GM12865 (cell line): ENCODE measurements around the gene CPNE6.
A peak's percentile ranks its signal among the peaks of the same experiment; 100 is the strongest.
"Not testable (repeated sequence)": the region's sequence is repeated elsewhere in the genome, so short reads cannot be mapped to it uniquely, and the experiment has no call there.

ENCODE experiments used
- DNase-seq: peaks from one replicate; pipeline ENCODE4 v3.0.0; 2010; ENCODE audit warnings: low read depth
- H3K4me3 ChIP-seq: 2 replicates; pipeline ENCODE4 v1.5.1; 2011; ENCODE audit warnings: mild to moderate bottlenecking, low read depth, low read length, control low read depth
- TF ChIP-seq, protein P1 (sequence below): IDR thresholded peaks from 2 replicates; pipeline ENCODE4 v1.5.1; 2011; ENCODE audit warnings: low read length, control low read depth, low read depth, inconsistent platforms; ENCODE audit not compliant: insufficient read depth; ENCODE audit errors: missing control alignments

CPNE6 gene

DNA sequence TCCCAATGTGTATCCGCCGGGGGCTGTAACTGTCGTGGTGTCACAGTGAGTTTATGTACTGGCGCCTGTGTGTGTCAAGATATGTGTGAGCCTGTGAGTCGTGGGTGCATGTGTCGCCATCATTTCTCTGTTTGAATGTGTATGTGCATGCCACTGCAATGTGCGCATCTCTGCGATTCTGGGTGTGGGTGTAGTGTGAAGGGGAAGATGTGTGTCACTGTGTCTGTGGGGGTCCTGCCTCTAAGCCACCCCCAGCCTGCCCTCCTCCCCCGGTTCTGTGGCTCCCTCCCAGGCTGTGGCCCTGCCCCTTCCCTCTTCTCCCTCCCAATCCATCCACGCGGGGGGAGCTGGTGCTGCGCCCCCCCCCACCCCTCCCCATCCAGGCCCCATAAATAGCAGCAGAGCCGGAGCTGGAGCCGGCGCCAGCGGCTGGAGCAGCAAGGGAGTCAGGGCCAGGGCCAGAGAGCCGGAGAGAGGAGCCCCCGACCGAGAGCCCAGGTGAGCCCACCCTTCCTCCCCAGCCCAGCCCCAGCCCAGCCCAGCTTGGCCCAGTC lies at the start of gene CPNE6:
Gene CPNE6 (plus strand): TSS at position 419 of the 554 bp plus-strand sequence. CDS start 1,375 bp downstream, outside the sequence.
- no peak within 1 kb of the TSS for H3K4me3 ChIP-seq
- TF ChIP-seq, protein P1, sequence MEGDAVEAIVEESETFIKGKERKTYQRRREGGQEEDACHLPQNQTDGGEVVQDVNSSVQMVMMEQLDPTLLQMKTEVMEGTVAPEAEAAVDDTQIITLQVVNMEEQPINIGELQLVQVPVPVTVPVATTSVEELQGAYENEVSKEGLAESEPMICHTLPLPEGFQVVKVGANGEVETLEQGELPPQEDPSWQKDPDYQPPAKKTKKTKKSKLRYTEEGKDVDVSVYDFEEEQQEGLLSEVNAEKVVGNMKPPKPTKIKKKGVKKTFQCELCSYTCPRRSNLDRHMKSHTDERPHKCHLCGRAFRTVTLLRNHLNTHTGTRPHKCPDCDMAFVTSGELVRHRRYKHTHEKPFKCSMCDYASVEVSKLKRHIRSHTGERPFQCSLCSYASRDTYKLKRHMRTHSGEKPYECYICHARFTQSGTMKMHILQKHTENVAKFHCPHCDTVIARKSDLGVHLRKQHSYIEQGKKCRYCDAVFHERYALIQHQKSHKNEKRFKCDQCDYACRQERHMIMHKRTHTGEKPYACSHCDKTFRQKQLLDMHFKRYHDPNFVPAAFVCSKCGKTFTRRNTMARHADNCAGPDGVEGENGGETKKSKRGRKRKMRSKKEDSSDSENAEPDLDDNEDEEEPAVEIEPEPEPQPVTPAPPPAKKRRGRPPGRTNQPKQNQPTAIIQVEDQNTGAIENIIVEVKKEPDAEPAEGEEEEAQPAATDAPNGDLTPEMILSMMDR: no peak
- no peak for DNase-seq

DNA sequence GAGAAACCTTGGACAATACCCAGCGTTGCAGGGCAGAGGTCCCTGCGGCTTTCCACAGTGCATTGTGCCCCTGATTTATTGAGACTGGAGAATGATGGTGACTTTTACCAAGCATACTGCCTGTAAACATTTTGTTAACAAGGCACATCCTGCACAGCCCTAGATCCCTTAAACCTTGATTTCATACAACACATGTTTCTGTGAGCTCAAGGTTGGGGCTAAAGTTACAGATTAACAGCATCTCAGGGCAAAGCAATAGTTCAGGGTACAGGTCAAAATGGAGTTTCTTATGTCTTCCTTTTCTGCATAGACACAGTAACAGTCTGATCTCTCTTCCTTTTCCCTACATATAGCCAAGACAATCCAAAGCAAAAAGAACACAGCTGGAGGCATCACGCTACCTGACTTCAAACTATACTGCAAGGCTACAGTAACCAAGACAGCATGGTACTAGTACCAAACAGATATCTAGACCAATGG lies 46.4 kb upstream of the CPNE6 start:
- DNase-seq, H3K4me3 ChIP-seq: not testable (repeated sequence)

DNA sequence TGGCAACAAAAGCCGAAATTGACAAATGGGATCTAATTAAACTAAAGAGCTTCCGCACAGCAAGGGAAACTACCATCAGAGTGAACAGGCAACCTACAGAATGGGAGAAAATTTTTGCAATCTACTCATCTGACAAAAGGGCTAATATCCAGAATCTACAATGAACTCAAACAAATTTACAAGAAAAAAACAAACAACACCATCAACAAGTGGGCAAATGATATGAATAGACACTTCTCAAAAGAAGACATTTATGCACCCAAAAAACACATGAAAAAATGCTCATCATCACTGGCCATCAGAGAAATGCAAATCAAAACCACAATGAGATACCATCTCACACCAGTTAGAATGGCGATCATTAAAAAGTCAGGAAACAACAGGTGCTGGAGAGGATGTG lies 41.7 kb upstream of the CPNE6 start:
- not testable (repeated sequence) for DNase-seq, H3K4me3 ChIP-seq

DNA sequence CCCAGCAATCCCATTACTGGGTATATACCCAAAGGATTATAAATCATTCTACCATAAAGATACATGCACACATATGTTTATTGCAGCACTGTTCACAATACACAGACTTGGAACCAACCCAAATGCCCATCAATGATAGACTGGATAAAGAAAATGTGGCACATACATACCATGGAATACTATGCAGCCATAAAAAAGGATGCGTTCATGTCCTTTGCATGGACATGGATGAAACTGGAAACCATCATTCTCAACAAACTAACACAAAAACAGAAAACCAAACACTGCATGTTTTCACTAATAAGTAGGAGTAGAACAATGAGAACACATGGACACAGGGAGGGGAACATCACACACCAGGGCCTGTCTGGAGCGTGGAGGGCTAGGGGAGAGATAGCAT lies 40.0 kb upstream of the CPNE6 start:
- not testable (repeated sequence) for DNase-seq, H3K4me3 ChIP-seq

DNA sequence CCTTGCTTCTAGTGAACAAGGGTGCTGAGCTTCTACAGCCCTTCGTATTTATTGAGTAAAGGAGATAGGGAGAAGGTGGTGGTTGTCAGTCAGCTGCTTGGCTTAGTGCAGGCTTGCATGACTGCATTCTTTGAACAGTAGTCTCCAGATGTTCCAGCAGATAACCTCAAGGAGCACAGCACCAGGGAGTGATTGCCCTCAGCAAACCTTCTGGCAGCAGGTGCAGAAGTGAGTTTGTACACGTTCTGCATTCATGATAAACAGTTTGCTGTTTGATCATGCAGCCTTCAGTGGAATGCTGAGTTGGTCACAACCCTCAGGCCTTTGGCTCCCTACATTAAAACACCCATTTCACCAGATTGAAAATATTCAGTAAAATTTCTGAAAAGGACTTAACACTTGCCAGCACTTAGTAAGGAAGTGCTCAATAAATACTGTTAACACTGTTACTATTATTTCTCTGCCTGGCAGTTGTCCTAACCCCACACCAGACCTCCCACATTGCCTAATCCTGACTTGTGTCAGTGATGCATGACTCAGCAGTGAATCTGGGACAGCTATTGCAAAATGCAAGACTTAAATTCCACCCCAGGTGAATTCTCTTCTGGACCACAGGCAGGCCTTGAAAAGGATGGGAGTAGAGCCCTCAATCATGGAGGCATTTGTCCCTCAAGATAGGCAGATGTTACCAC lies 38.5 kb upstream of the CPNE6 start:
- TF ChIP-seq, protein P1: no peak
- no peak overlapping the region for H3K4me3 ChIP-seq
- DNase-seq: no peak

DNA sequence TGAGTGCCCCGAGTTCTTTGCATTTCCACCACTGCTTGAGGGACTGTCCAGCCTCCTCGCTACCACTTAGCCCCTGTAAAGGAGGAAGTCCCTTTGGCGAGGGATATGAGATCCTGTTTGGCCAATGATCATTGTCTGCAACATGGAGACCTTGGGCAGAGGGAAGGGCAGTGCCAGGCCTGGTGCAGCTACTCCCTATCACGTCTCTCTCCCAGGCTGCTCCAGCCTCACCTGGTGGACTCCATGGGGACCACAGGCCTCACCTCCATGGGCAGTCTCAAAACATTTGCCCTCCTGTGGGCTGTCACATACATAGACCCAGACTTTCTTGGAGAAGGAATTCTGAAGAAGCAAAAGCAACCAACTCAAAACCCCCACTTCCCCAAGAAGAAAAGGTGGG lies 35.6 kb upstream of the CPNE6 start:
- H3K4me3 ChIP-seq: peak overlapping the region; percentile 76
- not testable (repeated sequence) for DNase-seq

DNA sequence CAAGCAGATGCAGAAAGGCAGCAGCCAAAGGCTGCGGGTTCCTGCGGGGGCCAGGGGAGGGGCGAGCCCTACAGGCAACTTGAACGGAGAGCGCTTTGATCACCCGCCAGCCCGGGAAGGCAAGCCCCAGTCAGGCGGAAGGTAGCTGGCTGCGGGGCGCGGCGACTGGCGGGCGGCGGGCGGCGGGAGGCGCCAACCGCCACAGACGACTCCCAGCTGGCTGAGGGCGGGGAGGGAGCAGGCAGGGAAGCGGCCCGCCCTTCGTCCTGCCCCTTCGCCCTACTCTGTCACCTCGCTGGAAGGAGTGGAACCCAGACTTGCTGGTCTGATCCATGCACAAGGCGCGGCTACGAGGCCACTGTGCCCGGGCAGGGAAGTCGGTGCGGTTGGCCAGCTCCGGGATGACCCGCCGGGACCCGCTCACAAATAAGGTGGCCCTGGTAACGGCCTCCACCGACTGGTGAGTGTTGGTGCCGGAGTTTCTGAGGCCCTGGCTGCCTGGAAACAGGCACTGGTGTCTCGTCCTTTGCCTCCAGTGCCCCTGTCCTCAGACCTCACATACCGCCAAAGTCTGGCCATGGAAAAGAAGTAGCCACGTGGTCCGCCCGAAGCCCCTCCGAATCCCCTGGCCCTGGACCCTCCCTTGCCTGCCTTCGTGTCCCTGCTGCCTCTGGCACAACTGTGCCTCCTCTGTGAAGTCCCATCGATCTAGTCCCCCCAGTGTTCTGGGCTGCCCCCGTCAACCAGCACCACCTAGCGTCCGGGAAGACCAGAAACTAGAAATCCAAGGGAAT lies 35.0 kb upstream of the CPNE6 start:
- peak overlapping the region; percentile 76 for H3K4me3 ChIP-seq
- peak; percentile 75 for DNase-seq

DNA sequence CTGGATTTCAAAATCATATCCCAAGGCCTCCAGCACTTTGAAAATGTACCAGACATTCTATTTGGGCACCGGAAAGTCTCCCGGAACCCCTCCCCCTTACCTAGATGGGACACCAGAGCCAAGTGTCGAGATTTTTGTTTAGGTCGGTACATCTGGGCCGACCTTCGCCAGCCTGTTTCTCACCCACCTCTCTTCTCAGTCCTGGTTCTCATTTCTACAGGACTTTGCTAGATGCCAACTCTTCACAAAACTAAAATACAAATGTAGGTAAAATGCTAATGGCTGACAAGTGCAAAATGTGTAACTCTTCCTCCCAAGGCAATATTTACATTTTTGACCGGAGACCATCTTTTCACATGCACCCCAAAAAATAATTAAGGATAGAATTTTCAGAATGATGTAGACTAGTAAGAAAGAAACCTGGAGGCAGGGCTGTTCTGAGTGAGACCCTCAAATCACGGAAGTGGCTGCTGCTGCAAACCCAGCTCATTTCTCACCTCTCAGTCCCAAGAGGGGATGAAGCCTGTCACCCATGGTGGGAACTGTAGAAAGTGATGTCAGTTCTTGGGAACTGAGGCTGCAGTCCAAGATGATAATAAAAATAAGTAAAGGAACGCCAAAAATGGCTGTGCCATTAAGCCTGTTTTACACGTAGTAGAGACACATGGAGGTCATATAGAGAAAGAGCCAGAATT lies 34.3 kb upstream of the CPNE6 start:
- H3K4me3 ChIP-seq: peak overlapping the region; percentile 76; the same call in 1 of the 2 replicates
- DNase-seq: not testable (repeated sequence)

More for the DNA sequence above, 35.0 kb upstream of the CPNE6 start:
- TF ChIP-seq, protein P1: peak; percentile 76

DNA sequence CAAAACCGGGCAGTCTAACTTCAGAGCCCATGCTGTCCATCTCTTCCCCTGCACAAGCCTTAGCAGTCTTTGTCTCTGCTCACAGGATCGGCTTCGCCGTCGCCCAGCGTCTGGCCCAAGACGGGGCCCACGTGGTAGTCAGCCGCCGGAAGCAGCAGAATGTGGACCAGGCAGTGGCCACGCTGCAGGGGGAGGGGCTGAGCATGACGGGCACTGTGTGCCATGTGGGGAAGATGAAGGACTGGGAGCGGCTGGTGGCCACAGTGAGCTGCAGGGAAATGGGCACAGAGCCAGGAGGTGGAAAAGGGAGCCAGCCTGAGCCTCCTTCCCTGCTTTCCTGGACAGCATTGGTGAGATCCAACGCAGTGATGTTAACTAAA lies 33.7 kb upstream of the CPNE6 start:
- TF ChIP-seq, protein P1: no peak
- DNase-seq: no peak
- H3K4me3 ChIP-seq: no peak overlapping the region
